DOHH2 (cell line): Measurements from ENCODE around the gene MSI1.

Experiments
- H3F3A ChIP-seq: fragments of 200-600 bp; sonication (generic), shearing (Covaris generic); 2 replicates; pipeline ENCODE4 v1.6.0; 2016; ENCODE audit warnings: antibody characterized with exemption, mild to moderate bottlenecking; ENCODE audit not compliant: control insufficient read depth, insufficient read depth
- H3K27ac ChIP-seq: fragments of 200-600 bp; sonication (generic); 2 replicates; pipeline ENCODE4 v1.5.1; 2014; ENCODE audit warnings: low read depth, mild to moderate bottlenecking, low read length, moderate library complexity
- H3K27me3 ChIP-seq: fragments of 200-600 bp; sonication (generic); 2 replicates; pipeline ENCODE4 v1.6.1; 2014; ENCODE audit warnings: mild to moderate bottlenecking, low read length, mixed read lengths; ENCODE audit not compliant: control insufficient read depth
- H3K36me3 ChIP-seq: fragments of 200-600 bp; sonication (generic); 2 replicates; pipeline ENCODE4 v1.6.1; 2014; ENCODE audit warnings: mild to moderate bottlenecking, low read length, moderate library complexity, mixed read lengths; ENCODE audit not compliant: control insufficient read depth
- H3K4me1 ChIP-seq: fragments of 200-600 bp; sonication (generic); 2 replicates; pipeline ENCODE4 v1.6.1; 2014; ENCODE audit warnings: mild to moderate bottlenecking, low read length, mixed read lengths; ENCODE audit not compliant: control insufficient read depth
- H3K4me2 ChIP-seq: fragments of 200-600 bp; sonication (generic); 2 replicates; pipeline ENCODE4 v1.6.0; 2014; ENCODE audit warnings: mild to moderate bottlenecking, low read length, moderate library complexity
- H3K4me3 ChIP-seq: fragments of 200-600 bp; sonication (generic); 2 replicates; pipeline ENCODE4 v1.5.1; 2014; ENCODE audit warnings: mild to moderate bottlenecking, low read length, mixed read lengths
- H3K79me2 ChIP-seq: fragments of 200-600 bp; sonication (generic); 2 replicates; pipeline ENCODE4 v1.6.1; 2014; ENCODE audit warnings: mild to moderate bottlenecking, low read length, mixed read lengths; ENCODE audit not compliant: control insufficient read depth
- H3K9me2 ChIP-seq: fragments of 200-600 bp; sonication (generic); replicated peaks from 2 replicates; pipeline ENCODE4 v1.6.1; 2014; ENCODE audit warnings: mild to moderate bottlenecking, low read length, mixed read lengths; ENCODE audit not compliant: control insufficient read depth
- H3K9me3 ChIP-seq: fragments of 200-600 bp; sonication (generic); 2 replicates; pipeline ENCODE4 v1.6.1; 2014; ENCODE audit warnings: antibody characterized with exemption, low read length, mixed read lengths; ENCODE audit not compliant: control insufficient read depth, insufficient read depth
- H4K20me1 ChIP-seq: fragments of 200-600 bp; sonication (generic); 2 replicates; pipeline ENCODE4 v1.6.0; 2014; ENCODE audit warnings: low read depth, mild to moderate bottlenecking, antibody characterized with exemption, low read length, moderate library complexity; ENCODE audit not compliant: control insufficient read depth, insufficient read depth
- EZH2phosphoT487 ChIP-seq: fragments of 200-600 bp; sonication (generic); IDR thresholded peaks from 2 replicates; pipeline ENCODE4 v1.6.1; 2017; ENCODE audit warnings: borderline replicate concordance, mild to moderate bottlenecking, antibody characterized with exemption, low read length, moderate library complexity, mixed read lengths
- TF ChIP-seq, protein P1 (sequence below): fragments of 200-600 bp; sonication (generic); IDR thresholded peaks from one replicate; pipeline ENCODE4 v1.5.1; 2014; ENCODE audit warnings: antibody characterized with exemption, mild to moderate bottlenecking, low read depth, low read length; ENCODE audit not compliant: poor library complexity, severe bottlenecking

MSI1 gene

DNA sequence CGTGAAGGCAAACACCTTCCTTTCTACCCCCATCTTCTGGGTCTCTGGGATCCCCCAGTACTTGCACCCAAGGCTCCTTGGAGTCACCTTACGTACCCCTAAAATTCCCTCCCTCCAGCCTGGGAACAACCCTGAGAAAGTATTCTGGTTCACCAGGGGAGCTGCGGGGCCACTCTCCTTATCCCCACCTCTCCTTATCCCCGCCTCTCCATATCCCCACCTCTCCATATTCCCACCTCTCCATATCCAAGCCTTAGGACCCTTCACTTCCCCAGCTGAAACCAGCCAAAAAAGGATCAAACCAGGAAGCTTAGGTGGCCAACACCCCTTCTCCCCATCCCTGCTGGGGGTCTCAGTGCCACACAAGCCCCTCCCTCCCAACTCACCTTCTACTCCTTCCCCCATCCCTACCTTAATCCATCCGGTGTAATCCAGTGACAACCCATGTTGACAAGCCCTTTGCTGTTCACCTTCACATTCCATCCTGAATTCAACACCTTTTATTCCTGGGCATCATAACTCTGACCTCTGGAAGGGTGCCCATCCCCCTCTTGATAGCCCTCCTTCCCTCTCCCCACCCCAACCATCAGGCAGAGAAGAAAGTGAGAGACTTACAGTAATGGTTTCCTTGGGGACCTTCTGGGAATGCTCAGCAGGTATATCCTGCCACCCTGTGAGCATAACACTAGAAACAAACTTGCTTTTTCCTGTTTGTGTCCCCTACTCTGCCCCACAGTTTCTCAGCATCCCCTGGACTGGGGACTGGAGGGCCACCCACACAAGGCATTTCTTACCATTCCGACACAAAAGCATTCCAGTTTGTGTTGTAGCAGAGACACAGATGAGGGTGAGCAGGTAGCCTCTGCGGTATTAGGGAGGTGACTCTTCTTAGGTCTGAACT lies 1.6 kb upstream of the MSI1 start:
- H3K4me2 ChIP-seq, result no peak overlapping the region
- no peaks in the 10 kb centered on the region for H3K79me2 ChIP-seq
- H3K9me2 ChIP-seq, result no peaks in the 10 kb centered on the region

DNA sequence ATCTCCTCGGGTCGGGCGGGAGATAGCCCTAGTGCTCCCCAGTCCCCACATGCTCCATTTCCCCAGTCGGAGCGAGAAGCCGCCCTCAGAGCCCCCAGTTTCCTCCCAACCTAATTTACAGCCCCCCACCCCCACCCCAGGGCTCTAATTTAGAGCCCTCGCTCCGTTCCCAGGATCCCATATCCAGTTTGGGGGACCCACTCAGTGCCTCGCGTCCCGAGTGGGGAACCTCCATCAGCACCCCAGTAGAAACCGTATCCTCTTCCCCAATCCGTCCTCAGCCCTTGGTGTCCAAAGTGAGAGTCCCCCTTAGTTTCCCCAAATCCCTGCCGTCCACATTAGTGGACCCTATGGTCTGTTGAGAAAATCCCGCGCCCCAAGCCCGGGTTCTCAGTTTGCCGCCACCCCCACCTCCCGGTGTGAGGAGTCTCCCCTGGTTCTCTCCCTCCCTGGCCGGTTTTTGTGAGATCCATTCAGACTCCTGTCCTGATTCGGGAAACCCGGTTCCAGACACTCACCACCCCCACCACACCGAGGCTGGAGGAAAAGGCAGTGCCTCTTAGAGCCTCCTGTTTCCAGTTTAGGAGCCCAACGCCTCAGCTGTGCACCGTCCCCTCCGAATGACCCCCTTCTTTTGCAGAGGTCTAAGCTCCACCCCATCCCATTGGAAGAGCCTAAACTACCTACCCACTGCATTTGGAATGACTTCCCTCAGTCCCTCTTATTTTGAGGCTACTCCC lies 809 bp upstream of the MSI1 start:
- no peaks in the 10 kb centered on the region for H3K79me2 ChIP-seq
- TF ChIP-seq, protein P1, sequence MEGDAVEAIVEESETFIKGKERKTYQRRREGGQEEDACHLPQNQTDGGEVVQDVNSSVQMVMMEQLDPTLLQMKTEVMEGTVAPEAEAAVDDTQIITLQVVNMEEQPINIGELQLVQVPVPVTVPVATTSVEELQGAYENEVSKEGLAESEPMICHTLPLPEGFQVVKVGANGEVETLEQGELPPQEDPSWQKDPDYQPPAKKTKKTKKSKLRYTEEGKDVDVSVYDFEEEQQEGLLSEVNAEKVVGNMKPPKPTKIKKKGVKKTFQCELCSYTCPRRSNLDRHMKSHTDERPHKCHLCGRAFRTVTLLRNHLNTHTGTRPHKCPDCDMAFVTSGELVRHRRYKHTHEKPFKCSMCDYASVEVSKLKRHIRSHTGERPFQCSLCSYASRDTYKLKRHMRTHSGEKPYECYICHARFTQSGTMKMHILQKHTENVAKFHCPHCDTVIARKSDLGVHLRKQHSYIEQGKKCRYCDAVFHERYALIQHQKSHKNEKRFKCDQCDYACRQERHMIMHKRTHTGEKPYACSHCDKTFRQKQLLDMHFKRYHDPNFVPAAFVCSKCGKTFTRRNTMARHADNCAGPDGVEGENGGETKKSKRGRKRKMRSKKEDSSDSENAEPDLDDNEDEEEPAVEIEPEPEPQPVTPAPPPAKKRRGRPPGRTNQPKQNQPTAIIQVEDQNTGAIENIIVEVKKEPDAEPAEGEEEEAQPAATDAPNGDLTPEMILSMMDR, result no peak
- no peak for TF ChIP-seq EZH2phosphoT487
- H3K4me1 ChIP-seq, result no peaks in the 10 kb centered on the region
- no peaks in the 10 kb centered on the region for H3K9me3 ChIP-seq
- H3K36me3 ChIP-seq, result no peaks in the 10 kb centered on the region
- no peaks in the 10 kb centered on the region for H3K9me2 ChIP-seq
- H4K20me1 ChIP-seq, result no peaks in the 10 kb centered on the region
- H3K4me2 ChIP-seq, result no peak overlapping the region
- peaks cover 53% of the 10 kb centered on the region for H3K27me3 ChIP-seq
- no peaks in the 10 kb centered on the region for H3F3A ChIP-seq
- H3K27ac ChIP-seq, result no peak overlapping the region
- no peak overlapping the region for H3K4me3 ChIP-seq

More for the DNA sequence above, 1.6 kb upstream of the MSI1 start:
- Histone ChIP-seq H3K27ac (no peak overlapping the region), H3K36me3 (no peaks in the 10 kb centered on the region), H3K9me3 (no peaks in the 10 kb centered on the region), H3K4me3 (no peak overlapping the region), H3K4me1 (no peaks in the 10 kb centered on the region), H3K27me3 (peaks cover 58% of the 10 kb centered on the region), H4K20me1 (no peaks in the 10 kb centered on the region), H3F3A (no peaks in the 10 kb centered on the region)
- TF ChIP-seq, protein P1, result no peak
- no peak for TF ChIP-seq EZH2phosphoT487

DNA sequence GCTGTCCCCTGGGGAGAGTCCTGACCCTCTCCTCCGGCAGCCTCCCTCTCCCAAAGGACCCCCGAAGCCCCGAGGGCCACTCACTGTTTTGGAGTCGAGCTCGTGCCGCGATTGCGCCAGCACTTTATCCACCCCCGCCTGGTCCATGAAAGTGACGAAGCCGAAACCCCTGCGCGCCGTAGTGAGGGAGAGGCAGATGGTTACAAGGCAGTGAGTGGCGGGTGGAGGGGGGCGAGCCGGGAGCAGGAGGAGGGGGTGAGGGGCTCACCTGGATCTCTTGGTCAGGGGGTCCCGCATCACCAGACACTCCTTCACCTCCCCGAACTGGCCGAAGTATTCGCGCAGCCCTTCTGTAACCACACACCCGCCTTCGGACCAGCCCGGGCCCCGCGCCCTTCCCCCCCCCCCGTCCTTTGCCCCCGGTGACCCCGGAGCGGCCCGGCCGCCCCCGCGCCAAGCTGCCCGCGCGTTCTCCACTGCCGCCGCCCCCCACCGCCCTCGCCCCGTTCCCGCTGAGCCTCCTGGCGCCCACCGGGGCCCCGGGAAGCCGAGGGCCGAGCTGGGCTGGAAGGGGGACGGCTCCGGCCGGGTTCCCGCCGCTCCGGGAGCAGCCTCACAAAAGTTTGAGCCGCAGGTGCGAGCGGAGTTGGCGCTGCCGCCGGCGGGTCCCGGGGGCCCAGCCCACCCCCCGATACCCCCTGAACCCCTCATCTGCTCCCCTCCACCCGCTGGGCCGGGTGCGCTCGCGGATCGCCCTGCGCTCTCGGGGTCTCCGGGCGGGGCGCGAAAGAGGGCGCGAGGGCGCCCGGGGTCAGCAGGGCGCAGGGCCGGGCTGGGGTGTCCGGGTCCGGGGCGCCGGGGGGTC lies 808 bp downstream of the MSI1 start:
- Histone ChIP-seq H3K36me3 (no peaks in the 10 kb centered on the region), H3K27ac (no peak overlapping the region), H3K4me1 (no peaks in the 10 kb centered on the region), H3K4me2 (no peak overlapping the region), H3K79me2 (no peaks in the 10 kb centered on the region), H3K27me3 (peaks cover 49% of the 10 kb centered on the region), H3K9me2 (no peaks in the 10 kb centered on the region), H3K9me3 (no peaks in the 10 kb centered on the region), H4K20me1 (no peaks in the 10 kb centered on the region), H3F3A (no peaks in the 10 kb centered on the region), H3K4me3 (no peak overlapping the region)
- no peak for TF ChIP-seq EZH2phosphoT487
